ENCODE measurements around the gene ANTXRL.

DNA sequence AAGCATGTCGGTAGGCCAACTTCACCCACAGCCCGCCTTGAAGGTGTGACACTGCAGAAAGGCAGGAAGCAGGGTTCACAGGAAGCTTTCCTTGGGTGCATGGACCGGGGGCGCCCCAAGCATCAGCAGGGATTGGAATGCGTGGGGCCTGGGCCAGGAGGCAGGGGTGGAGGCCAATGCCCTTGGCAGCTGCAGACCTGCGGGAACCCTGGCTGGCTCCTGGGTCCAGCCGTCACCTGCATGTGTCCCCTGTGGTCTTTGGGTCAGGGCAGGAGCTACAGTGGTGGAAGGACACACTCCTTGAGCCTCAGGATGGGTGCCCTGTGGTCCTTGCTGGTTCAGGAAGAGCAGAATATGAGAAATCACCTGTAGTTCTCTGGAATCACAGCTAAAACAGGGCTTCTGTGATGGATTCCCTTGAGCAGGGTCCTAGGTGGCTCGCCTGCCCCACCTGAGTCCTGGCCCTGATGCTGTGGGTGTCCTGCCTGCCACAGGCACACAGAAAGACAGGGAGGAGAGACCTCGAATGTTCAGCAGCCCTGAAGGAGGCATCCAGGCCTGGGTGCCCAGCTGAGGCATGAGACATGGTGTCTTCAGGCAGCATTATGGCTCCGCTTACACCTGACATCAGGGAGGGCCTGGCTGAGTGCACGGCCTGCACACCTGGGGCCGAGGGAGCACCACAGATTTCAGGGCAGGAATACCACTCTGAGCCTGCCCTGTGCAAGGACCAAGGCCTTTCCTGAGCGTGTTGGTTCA lies 15.1 kb downstream of the ANTXRL start:
- TF ChIP-seq, protein P1, sequence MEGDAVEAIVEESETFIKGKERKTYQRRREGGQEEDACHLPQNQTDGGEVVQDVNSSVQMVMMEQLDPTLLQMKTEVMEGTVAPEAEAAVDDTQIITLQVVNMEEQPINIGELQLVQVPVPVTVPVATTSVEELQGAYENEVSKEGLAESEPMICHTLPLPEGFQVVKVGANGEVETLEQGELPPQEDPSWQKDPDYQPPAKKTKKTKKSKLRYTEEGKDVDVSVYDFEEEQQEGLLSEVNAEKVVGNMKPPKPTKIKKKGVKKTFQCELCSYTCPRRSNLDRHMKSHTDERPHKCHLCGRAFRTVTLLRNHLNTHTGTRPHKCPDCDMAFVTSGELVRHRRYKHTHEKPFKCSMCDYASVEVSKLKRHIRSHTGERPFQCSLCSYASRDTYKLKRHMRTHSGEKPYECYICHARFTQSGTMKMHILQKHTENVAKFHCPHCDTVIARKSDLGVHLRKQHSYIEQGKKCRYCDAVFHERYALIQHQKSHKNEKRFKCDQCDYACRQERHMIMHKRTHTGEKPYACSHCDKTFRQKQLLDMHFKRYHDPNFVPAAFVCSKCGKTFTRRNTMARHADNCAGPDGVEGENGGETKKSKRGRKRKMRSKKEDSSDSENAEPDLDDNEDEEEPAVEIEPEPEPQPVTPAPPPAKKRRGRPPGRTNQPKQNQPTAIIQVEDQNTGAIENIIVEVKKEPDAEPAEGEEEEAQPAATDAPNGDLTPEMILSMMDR (IDR thresholded peaks at IDR 0.05): no peak
- no peak for TF ChIP-seq CBX2 (IDR thresholded peaks at IDR 0.05; ENCODE audit: borderline replicate concordance, low read depth)
